IPS-18c (cell line): ENCODE data around the gene ANKRD11.
"Not testable (repeated sequence)": the region's sequence is repeated elsewhere in the genome, so short reads cannot be mapped to it uniquely, and the experiment has no call there.

ENCODE experiments used
- H3K4me3 ChIP-seq: 2 replicates; pipeline ENCODE4 v1.7.0; 2013; ENCODE audit warnings: low read depth, mild to moderate bottlenecking, low read length, moderate library complexity; ENCODE audit not compliant: insufficient read depth
- H3K9me3 ChIP-seq: one replicate; pipeline ENCODE4 v1.6.1; 2013; ENCODE audit warnings: mild to moderate bottlenecking, low read length, moderate library complexity; ENCODE audit not compliant: control insufficient read depth, insufficient read depth

The ANKRD11 gene

DNA sequence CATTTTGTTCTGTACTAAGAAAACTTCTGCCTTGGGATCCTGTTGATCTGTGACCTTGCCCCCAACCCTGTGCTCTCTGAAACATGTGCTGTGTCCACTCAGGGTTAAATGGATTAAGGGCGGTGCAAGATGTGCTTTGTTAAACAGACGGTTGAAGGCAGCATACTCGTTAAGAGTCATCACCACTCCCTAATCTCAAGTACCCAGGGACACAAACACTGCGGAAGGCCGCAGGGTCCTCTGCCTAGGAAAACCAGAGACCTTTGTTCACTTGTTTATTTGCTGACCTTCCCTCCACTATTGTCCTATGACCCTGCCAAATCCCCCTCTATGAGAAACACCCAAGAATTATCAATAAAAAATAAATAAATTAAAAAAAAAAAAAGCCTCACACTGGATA is 27.0 kb downstream of the ANKRD11 start:
- not testable (repeated sequence) for H3K4me3 ChIP-seq, H3K9me3 ChIP-seq

- H3K4me3 ChIP-seq, H3K9me3 ChIP-seq: not testable (repeated sequence)
Measured at GRCh38 chr16:89462639-89463038, 27.7 kb downstream of the ANKRD11 start.

DNA sequence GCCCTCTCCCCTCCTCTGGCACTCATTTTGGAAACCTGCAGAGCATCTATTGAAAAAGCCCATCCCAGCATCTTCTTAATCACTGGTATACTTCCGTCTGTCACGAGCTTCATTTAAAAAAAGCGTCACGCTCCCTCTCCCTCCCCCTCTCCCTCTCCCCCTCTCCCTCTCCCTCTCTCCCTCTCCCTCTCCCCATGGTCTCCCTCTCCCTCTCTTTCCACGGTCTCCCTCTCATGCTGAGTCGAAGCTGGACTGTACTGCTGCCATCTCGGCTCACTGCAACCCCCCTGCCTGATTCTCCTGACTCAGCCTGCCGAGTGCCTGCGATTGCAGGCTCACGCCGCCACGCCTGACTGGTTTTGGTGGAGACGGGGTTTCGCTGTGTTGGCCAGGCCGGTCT is 28.5 kb downstream of the ANKRD11 start:
- not testable (repeated sequence) for H3K9me3 ChIP-seq, H3K4me3 ChIP-seq

DNA sequence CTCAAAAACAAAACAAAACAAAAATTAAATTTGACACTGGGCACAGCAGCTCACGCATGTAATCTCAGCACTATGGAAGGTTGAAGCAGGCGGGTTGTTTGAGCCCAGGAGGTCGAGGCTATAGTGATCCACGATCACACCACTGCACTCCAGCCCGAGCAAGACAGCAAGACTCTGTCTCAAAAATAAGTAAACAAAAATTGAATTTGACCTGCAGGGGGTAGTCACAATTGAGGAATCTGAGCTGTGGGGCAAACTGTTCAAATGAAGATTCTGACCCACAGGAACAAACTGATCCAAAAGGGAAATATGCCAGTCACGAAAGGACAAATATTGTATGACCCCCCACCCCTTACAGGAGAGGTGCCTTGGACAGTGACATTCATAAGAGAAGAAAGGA is 29.8 kb downstream of the ANKRD11 start:
- no peak overlapping the region for H3K4me3 ChIP-seq
- H3K9me3 ChIP-seq: peaks cover 4% of the 10 kb centered on the region

- no peak overlapping the region for H3K4me3 ChIP-seq
- H3K9me3 ChIP-seq: peaks cover 3% of the 10 kb centered on the region
Measured at GRCh38 chr16:89458967-89459366, 31.4 kb downstream of the ANKRD11 start.

GRCh38 chr16:89458551-89458950 is 31.8 kb downstream of the ANKRD11 start:
- Histone ChIP-seq H3K4me3 (no peak overlapping the region), H3K9me3 (peaks cover 2% of the 10 kb centered on the region)

DNA sequence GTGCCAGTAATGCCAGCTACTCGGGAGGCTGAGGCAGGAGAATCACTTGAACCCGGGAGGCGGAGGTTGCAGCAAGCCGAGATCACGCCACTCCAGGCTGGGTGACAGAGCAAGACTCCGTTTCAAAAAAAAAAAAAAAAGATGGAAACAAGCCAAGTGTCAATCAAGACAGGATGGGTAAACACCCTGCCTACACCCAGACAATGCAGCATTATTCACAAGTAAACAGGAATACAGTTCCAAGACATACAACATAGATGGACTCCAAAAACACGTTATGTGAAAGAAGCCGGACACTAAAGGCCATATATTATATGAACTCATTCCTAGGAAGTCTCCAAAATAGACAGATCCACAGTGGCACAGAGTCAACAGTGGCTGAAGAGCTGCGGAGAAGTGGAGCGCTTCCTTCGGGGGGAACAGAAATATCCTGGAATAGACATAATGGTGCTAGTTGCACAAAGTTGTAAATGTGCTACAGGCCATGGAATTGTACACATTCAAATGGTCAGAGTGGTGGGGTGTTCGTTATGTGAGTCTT is 33.9 kb downstream of the ANKRD11 start:
- H3K4me3 ChIP-seq: no peak overlapping the region

GRCh38 chr16:89455692-89456091 is 34.7 kb downstream of the ANKRD11 start:
- no peaks in the 10 kb centered on the region for H3K9me3 ChIP-seq

More for the DNA sequence above, 33.9 kb downstream of the ANKRD11 start:
- H3K9me3 ChIP-seq: no peaks in the 10 kb centered on the region

GRCh38 chr16:89455178-89455577 is 35.2 kb downstream of the ANKRD11 start:
- Histone ChIP-seq H3K9me3 (no peaks in the 10 kb centered on the region), H3K4me3 (no peak overlapping the region)

More at GRCh38 chr16:89455692-89456091, 34.7 kb downstream of the ANKRD11 start:
- no peak overlapping the region for H3K4me3 ChIP-seq

GRCh38 chr16:89454378-89455125 is 35.8 kb downstream of the ANKRD11 start:
- not testable (repeated sequence) for H3K4me3 ChIP-seq, H3K9me3 ChIP-seq

DNA sequence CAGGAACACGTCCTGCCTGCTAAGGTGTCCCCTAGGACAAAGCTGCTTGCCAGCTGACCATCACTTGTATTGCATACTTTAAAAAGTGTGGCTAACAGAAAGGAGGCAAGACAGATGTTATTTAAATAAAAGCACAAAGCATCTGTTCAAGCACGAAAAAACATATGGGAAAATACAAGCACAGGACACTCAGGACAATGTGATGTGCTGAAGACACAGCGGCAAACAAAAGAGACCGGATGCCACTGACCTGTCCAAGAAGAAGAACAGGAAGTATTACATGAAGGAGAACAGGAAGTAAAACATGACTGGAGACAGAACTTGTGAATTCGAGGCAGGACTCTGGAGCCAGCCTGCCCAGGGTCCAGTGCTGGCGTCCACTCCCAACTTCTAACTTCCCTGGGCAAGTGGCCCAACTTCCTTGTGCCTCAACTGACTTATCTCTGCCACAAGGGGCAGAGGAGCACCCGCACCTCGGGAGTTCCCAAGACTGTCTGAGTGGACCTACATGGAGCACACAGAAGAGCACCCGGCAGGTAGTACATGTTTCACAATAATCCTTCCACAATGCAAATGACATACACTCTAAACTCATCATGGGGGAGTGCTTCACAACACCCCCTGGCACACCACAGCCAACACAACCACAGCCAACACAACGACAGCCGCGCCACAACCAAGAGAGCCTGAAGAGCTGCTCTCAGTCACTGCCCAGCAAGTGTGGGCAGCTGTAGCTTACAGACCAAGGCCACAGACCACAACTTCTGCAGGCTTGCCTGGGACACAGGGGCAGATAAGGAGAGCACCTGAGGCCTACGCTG is 36.6 kb downstream of the ANKRD11 start:
- no peaks in the 10 kb centered on the region for H3K9me3 ChIP-seq
- H3K4me3 ChIP-seq: no peak overlapping the region

DNA sequence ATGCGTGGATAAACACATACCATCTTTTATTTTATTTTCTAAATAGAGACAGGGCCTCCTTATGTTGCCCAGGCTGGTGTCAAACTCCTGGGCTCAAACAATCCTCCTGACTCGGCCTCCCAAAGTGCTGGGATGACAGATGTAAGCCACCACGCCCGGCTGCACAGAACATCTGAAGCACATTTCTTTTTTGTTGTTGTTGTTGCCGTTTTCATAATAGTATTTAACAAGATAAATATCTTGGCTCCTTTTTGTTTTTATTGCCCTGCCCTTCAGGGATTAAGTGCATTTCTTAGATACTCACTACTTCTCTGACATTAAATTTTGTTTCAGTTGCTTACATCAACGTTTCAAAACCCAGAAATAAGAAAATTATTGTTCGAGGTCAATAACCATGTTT is 37.4 kb downstream of the ANKRD11 start:
- H3K9me3 ChIP-seq: no peaks in the 10 kb centered on the region

GRCh38 chr16:89452241-89452640 is 38.1 kb downstream of the ANKRD11 start:
- H3K9me3 ChIP-seq: no peaks in the 10 kb centered on the region
- H3K4me3 ChIP-seq: no peak overlapping the region

More for the DNA sequence above, 37.4 kb downstream of the ANKRD11 start:
- H3K4me3 ChIP-seq: no peak overlapping the region

DNA sequence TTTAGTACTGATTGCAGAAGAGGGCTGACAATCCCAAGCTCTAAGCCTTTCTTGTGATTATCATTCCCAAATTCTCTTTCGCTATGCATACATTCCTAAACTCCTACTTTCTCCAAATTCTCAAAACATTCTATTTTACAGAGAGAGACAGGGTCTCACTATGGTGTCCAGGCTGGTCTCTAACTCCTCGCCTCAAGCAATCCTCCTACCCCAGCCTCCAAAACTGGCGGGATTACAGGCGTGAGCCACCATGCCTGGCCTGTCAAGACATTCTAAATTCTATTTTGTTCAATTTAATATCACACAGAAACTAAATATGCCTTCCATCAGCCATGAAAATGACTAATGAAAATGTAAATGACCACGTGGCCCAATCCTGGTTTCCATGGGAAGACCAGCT is 39.8 kb downstream of the ANKRD11 start:
- Histone ChIP-seq H3K4me3 (no peak overlapping the region), H3K9me3 (no peaks in the 10 kb centered on the region)

DNA sequence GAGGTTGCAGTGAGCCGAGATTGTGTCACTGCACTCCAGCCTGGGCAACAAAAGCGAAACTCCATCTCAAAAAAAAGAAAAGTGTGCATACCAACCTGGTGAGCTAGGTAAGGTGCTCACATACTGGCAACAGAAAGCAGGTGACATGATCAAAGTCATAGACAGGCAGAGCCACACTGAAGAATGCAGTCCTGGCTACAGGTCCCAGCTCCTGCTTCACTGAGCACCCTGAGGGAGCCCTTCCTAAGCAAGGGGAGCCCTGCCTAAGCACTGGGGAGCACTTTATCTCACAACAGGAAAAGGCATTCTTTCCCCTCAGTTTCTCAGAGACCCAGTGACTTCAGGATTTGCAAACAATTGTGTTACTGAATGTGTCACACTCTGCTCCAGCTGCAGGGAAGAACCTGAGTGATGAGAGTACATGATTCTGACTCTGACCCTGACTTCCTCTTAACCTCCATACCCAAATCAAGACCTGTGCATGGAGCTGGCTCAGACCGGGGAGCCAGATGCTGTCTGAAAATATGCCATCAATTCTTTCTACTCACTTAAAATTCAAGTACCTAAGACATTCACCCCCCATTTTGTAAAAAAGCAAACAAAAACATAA is 40.5 kb downstream of the ANKRD11 start:
- H3K4me3 ChIP-seq: no peak overlapping the region
- H3K9me3 ChIP-seq: no peaks in the 10 kb centered on the region

DNA sequence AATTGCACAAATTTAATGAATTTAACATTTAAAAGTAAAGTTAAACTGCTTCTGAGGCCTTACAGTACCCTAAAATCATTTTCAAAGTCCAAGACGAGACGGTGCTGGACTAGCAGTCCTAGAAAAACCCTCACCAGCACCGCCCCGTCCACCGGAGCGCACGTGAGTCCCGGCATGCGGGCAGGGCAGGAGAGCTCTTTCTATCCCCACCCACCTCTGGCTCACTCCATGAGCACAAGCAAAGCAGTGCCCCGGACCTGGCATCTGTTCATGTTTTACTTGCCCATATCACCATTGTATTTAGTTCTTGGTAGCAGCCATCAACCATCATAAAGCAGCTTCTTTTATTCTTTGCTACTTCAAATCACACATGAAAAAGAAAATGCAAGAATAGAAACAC is 41.7 kb downstream of the ANKRD11 start:
- Histone ChIP-seq H3K9me3 (no peaks in the 10 kb centered on the region), H3K4me3 (no peak overlapping the region)

- Histone ChIP-seq H3K9me3 (no peaks in the 10 kb centered on the region), H3K4me3 (no peak overlapping the region; the same call in 1 of the 2 replicates)
Measured at GRCh38 chr16:89446975-89447293, 43.4 kb downstream of the ANKRD11 start.
